ENCODE data around the gene SYNPO2. TPM values are rescaled to one million over a fixed set of nuclear protein-coding genes. Genes with fewer than 3 reads are reported as not detected.

Gene SYNPO2
- total and polyA plus RNA-seq, 2 donors: 428 to 529 TPM

DNA sequence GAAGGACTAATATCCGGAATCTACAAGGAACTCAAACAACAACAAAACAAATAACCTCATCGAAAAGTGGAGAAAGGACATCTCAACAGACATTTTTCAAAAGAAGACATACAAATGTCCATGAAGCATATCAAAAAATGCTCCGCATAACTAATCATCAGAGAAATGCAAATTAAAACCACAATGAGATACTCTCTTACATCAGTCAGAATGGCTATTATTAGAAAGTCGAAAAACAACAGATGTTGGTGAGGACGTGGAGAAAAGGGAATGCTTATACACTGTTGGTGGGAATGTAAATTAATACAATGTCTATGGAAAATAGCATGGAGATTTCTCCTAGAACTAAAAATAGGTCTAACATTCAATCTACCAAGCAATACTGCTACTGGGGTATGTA lies 195.9 kb downstream of the SYNPO2 start:
- no peak for DNase-seq (ENCODE audit: extremely low spot score)
- Histone ChIP-seq H3K4me3 (ENCODE audit: low read depth, low read length) (no peak overlapping the region), H3K27ac (ENCODE audit: low read depth) (no peak overlapping the region), H3K36me3 (ENCODE audit: insufficient read depth) (no peaks in the 10 kb centered on the region), H3K4me1 (ENCODE audit: insufficient read depth) (no peaks in the 10 kb centered on the region)
- WGBS: 86% methylated on average over 5 of the region's 5 CpGs

DNA sequence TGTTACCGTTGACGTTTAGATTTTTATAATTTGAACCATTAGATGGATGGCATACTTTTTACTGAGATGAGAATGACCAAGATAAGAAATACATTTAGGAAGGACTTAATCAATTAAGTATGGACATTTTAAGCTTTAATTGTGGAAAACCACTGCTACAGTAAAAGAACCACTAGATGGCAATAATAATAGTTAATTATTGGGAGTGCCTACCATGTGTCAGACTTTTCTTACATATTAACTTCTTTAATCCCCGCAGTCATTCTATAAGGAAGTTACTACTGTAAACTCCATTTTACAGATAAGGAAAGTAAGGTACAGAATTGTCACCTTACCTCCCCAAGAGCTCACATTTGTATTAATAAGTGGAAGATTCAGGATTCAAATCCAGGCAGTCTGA lies 198.5 kb downstream of the SYNPO2 start:
- no peaks in the 10 kb centered on the region for H3K36me3 ChIP-seq (ENCODE audit: insufficient read depth)
- 84% methylated on average over 3 of the region's 3 CpGs for WGBS
- no peaks in the 10 kb centered on the region for H3K4me1 ChIP-seq (ENCODE audit: insufficient read depth)
- no peak overlapping the region for H3K27ac ChIP-seq (ENCODE audit: low read depth)
- no peak overlapping the region for H3K4me3 ChIP-seq (ENCODE audit: low read depth, low read length)
- no peak for DNase-seq (ENCODE audit: extremely low spot score)

DNA sequence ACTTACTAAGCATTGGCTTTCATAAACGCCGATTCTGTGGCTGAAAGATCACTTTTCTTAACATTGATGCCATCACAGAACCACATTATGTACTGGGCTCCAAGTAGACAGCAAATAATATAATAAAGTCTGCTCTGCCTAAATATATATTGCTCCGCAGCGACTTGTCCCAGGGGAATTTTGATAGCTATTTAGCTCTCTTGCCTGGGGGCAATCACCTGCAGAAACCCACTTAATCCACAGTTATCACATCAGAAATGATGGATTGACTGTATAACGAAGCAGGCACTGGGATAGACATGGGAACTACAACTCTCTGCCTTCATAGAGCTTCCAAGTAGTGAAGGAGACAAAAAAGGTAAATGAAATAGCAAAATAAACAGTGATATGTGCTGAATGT lies 199.0 kb downstream of the SYNPO2 start:
- Histone ChIP-seq H3K27ac (ENCODE audit: low read depth) (no peak overlapping the region), H3K36me3 (ENCODE audit: insufficient read depth) (no peaks in the 10 kb centered on the region), H3K4me3 (ENCODE audit: low read depth, low read length) (no peak overlapping the region), H3K4me1 (ENCODE audit: insufficient read depth) (no peaks in the 10 kb centered on the region)
- WGBS: 87% methylated on average over 5 of the region's 5 CpGs
- DNase-seq (ENCODE audit: extremely low spot score): no peak

DNA sequence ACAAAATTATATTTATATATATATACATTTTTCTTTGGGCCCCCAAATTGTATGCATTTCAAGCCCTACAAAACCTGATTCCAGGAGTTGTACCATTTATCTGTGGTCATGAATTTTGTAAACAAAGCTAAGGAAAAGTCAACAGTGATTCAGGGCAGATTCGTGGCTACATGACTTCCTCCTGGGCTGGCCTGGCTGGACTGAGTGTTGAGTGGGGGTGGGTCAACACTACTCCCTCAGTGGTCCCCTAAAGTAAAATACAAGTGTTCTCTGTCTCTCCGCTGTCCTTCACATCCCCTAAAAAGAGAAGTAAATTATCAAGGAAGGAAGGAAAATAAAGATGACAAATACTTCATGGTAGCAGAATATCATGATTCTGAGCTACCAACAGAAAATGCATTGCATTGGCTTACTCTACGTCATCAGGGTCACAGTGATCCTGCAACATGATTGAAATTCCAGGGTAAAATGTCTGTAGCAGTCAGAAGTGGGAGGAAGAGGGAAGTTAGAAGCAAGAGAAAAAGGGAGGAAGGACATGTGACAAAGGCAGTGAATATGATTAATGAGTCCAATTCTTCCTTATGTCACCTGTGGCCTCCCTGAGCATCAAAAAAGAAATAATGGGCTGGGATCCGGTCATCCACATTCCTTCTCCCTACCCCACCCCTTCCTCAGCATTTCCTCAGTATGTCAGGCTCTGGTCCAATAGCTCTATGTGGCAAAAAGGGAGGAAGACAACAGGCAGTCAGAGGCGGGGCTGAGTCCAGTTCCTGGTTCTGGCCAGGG lies 204.6 kb downstream of the SYNPO2 start:
- no peak for DNase-seq (ENCODE audit: extremely low spot score)
- 72% methylated on average over 5 of the region's 5 CpGs for WGBS
- Histone ChIP-seq H3K36me3 (ENCODE audit: insufficient read depth) (no peaks in the 10 kb centered on the region), H3K4me1 (ENCODE audit: insufficient read depth) (no peaks in the 10 kb centered on the region), H3K4me3 (ENCODE audit: low read depth, low read length) (no peak overlapping the region), H3K27ac (ENCODE audit: low read depth) (no peak overlapping the region)

DNA sequence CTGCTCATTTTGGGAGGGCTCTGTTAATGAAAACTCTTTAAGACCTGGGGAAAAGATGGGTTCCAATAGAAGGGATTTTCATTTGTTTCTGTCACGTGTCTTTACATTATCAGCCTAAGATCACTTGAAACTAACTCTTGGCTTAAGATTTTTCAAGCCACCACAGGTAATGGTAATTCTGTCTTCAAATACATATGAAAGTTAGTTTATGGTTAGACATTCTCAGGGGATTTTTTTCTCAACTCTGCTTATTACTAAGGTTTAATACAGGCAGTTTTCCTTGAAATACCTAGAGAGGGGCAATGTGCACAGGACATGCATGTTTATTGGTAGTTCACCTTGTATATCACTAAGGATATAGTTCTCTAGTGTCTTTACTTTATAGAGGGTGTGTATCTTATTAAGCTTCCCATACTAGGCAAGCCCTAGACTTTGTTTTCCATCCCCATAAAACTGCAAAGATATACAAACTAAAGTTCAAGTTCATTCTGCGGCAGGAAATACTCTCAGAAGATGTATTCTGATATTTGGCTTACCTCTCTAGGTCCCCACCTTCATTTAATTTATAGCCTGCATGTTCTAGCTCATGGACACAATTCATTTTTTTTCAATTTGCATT lies 208.7 kb downstream of the SYNPO2 start:
- Histone ChIP-seq H3K36me3 (ENCODE audit: insufficient read depth) (no peaks in the 10 kb centered on the region), H3K4me3 (ENCODE audit: low read depth, low read length) (no peak overlapping the region), H3K4me1 (ENCODE audit: insufficient read depth) (no peaks in the 10 kb centered on the region), H3K27ac (ENCODE audit: low read depth) (no peak overlapping the region)
- DNase-seq (ENCODE audit: extremely low spot score): no peak
- 72% methylated on average over 2 of the region's 2 CpGs for WGBS

DNA sequence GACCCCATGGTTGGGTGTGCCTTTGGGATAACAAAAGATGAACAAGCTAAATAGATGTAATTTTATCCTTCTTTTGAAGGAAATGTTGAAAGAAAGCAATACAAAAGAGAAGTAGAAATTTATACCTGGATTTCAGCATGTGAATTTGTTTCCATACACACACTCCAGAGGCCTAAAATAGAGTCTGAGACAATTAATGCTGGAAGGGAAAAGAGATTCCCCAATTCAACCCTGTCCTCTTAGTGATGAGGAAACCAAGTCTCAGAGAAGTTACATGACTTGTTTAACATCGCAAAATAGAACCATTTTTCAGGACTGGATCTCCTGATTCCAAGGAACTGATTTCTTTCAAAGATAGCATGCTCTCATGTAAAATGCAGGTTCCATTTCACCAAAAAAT lies 209.7 kb downstream of the SYNPO2 start:
- no peak for DNase-seq (ENCODE audit: extremely low spot score)
- no peaks in the 10 kb centered on the region for H3K36me3 ChIP-seq (ENCODE audit: insufficient read depth)
- no peak overlapping the region for H3K27ac ChIP-seq (ENCODE audit: low read depth)
- WGBS: 97% methylated on average over 1 of the region's 1 CpG
- H3K4me3 ChIP-seq (ENCODE audit: low read depth, low read length): no peak overlapping the region
- H3K4me1 ChIP-seq (ENCODE audit: insufficient read depth): no peaks in the 10 kb centered on the region

DNA sequence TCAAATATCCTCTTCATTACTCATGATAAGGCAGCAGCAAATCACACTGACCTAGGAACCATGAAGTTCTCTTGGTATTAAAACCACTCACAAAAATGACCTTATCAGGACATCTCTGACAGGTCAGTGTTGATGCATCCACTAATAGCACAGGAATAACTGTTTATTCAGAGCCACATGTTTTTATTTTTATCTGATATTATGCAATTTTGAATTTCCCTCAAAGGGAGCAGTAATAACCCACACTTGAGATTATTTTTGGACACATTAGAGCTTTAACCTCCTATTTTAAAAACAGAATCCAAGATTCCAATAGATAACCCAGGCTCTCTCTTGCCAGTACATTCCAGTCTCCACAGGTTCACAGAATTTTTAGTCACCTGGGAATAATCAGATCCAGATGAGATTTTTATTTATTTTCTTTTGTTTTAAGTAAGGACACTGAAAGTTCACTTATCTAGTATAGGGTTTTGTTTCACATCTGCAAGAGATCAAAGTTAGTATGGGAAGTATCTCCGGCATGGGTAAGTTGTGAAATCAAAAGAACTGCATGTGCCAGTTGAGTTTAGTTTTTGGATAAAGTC lies 210.7 kb downstream of the SYNPO2 start:
- H3K4me3 ChIP-seq (ENCODE audit: low read depth, low read length): no peak overlapping the region
- H3K27ac ChIP-seq (ENCODE audit: low read depth): no peak overlapping the region
- DNase-seq (ENCODE audit: extremely low spot score): no peak
- no peaks in the 10 kb centered on the region for H3K36me3 ChIP-seq (ENCODE audit: insufficient read depth)
- H3K4me1 ChIP-seq (ENCODE audit: insufficient read depth): no peaks in the 10 kb centered on the region
- 23% methylated on average over 1 of the region's 1 CpG for WGBS

DNA sequence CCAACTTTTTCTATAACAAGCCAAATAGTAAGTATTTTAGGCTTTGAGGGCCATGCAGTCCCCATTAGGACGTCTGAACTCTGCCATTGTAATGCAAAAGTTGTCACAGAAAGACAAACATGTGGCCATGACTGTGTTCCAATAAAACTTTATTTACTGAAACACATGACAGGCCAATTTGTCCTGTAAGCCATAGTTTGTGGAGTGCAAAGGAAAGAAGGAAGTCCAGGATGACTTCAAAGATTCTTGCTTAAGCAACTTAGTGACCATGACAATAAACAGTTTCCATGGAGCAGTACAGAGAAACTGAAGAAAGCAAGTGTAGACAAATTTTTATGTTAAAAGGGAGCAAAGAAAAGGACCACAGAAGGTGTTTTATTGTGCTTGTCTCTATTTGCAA lies 212.0 kb downstream of the SYNPO2 start:
- 60% methylated on average over 1 of the region's 1 CpG for WGBS
- no peak overlapping the region for H3K27ac ChIP-seq (ENCODE audit: low read depth)

DNA sequence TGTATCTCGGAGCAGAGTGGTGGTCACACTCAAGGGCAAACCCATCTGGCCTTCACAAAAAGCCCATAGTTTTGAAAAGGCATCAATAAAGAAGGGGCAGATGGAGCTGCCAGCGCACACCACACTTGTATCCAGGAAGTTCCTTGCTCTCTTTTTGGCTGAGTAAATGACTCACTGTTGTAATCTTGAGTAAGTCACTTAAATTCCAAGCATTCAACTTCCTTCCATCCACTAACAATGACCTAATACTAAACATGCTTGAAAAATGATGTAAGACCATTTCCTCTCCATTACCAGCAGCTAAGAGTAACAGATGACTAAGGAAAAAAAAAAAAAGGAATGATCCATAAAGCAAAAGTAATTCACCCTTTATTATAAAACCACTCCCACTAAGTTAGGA lies 214.6 kb downstream of the SYNPO2 start:
- Histone ChIP-seq H3K36me3 (ENCODE audit: insufficient read depth) (no peaks in the 10 kb centered on the region), H3K27ac (ENCODE audit: low read depth) (no peak overlapping the region), H3K4me3 (ENCODE audit: low read depth, low read length) (no peak overlapping the region), H3K4me1 (ENCODE audit: insufficient read depth) (no peaks in the 10 kb centered on the region)
- DNase-seq (ENCODE audit: extremely low spot score): no peak
- 46% methylated on average over 2 of the region's 2 CpGs for WGBS

More for the DNA sequence above, 212.0 kb downstream of the SYNPO2 start:
- no peaks in the 10 kb centered on the region for H3K4me1 ChIP-seq (ENCODE audit: insufficient read depth)
- DNase-seq (ENCODE audit: extremely low spot score): no peak
- no peak overlapping the region for H3K4me3 ChIP-seq (ENCODE audit: low read depth, low read length)
- no peaks in the 10 kb centered on the region for H3K36me3 ChIP-seq (ENCODE audit: insufficient read depth)

DNA sequence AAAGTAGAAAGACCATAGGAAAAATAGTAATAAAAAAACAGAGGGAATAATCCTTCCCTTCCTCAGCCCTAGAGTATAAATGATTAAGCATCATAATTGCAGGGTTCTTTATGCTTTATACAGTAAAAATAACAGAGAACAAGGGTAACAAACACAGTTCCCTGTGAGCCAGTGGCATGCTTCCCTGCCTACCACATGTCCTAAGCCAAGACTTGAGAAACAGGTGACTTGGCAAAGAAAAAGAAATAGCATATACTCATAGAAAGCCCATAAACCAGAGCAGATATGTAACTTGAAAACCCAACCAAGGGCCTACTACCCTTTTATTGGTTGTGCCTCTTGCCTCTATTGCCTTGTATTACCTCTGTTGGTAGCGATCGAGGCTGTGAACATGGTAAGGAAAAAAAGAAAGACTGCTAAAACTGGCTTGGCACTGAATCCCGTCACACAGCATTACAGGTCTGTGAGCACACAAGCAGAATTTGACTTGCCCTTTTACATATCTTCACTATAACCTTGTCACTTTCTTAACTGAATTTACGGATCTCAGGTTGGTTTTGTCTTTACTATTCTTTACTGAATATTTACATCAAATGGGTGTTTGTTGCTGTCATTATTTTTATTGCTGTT lies 216.1 kb downstream of the SYNPO2 start:
- no peaks in the 10 kb centered on the region for H3K4me1 ChIP-seq (ENCODE audit: insufficient read depth)
- no peak overlapping the region for H3K27ac ChIP-seq (ENCODE audit: low read depth)
- no peak for DNase-seq (ENCODE audit: extremely low spot score)
- H3K4me3 ChIP-seq (ENCODE audit: low read depth, low read length): no peak overlapping the region
- no peaks in the 10 kb centered on the region for H3K36me3 ChIP-seq (ENCODE audit: insufficient read depth)
- 85% methylated on average over 4 of the region's 4 CpGs for WGBS

DNA sequence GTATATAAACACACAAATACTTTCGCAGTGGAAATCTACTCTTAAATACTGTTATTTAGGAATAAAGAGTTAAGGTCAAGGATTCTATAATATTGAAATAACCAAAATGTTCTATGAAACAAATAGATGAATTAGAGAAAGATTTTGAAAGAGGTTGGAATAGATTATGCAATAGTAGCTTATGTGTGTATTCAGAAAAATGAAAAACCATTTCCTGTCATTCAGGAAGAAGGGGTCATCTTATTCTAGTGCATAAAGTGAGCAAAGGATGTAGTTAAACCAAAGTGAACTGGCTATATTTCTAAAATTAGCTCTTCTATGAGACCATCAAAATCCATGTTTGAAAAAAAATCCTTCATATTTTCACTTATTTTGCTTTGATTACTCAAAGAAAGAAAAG lies 217.0 kb downstream of the SYNPO2 start:
- DNase-seq (ENCODE audit: extremely low spot score): no peak
- H3K4me1 ChIP-seq (ENCODE audit: insufficient read depth): no peaks in the 10 kb centered on the region
- 90% methylated on average over 1 of the region's 1 CpG for WGBS
- no peak overlapping the region for H3K4me3 ChIP-seq (ENCODE audit: low read depth, low read length)
- H3K27ac ChIP-seq (ENCODE audit: low read depth): no peak overlapping the region
- no peaks in the 10 kb centered on the region for H3K36me3 ChIP-seq (ENCODE audit: insufficient read depth)

DNA sequence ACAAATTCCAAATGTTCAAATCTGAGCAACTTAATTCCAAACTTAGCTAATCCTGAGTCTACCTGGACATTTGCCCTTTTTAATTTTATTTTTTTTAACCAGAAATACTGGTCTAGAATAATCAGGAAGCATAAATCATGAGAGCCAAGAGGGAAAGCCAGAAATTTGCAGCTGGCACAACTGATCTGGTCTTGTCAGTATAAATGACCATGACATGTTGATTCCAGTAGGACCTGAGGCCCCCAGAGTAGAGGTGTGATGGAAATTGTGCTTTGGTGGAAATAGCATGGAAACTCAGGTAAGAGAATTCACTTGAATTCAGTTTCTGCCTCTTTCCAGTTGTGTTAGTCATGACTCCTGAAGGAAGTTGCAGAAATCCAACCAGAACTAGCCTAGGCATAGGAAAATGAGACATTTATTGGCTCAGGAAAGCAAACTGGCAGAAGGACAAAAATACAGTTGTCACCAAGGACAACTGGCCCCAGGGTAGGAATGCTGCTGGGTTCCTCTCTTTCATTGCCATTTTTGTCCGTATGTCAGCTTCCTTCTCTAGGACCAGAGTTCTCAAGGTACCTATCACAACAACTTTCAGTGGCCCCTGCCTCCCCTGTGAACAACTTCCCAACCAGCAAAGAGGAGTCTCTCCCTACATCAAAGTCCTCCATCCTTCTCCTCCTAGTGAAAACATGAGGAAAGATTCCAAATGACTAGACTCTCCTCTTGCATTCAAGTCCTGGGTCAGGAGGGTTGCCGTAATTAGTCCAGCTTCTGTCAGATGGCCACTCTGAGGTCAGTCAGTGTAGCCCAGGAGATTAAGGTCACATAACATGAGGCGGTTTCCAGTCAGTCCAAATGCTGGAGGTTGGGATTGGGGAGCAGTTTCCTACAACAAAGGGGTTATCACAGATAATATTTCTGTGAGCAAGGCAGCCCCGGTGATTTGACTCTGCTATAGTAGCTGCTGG lies 217.7 kb downstream of the SYNPO2 start:
- H3K4me3 ChIP-seq (ENCODE audit: low read depth, low read length): no peak overlapping the region
- no peaks in the 10 kb centered on the region for H3K36me3 ChIP-seq (ENCODE audit: insufficient read depth)
- no peak overlapping the region for H3K27ac ChIP-seq (ENCODE audit: low read depth)
- DNase-seq (ENCODE audit: extremely low spot score): no peak
- WGBS: 73% methylated on average over 4 of the region's 4 CpGs
- no peaks in the 10 kb centered on the region for H3K4me1 ChIP-seq (ENCODE audit: insufficient read depth)

DNA sequence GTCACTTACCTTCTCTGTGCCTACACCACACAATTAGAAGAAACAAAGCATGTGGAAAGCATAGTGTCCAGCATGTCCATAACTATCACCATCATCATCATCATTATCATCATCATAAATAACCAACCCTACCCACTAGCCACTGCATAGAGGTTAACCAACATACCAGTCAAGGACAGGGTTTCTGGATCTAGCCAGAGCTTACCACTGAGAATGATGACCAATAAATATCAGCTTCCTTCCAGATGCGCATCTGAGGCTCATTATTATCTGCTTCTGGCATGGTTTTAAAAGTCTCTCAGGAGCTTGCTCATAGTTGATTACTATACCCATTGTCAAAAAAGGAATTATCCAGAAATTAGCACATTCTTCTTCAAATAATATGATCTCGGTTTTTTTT lies 221.5 kb downstream of the SYNPO2 start:
- no peak overlapping the region for H3K4me3 ChIP-seq (ENCODE audit: low read depth, low read length)
- H3K4me1 ChIP-seq (ENCODE audit: insufficient read depth): no peaks in the 10 kb centered on the region
- H3K27ac ChIP-seq (ENCODE audit: low read depth): no peak overlapping the region
- H3K36me3 ChIP-seq (ENCODE audit: insufficient read depth): no peaks in the 10 kb centered on the region
- 94% methylated on average over 2 of the region's 2 CpGs for WGBS
- DNase-seq (ENCODE audit: extremely low spot score): no peak

Data from urinary bladder (tissue), 4 donors.